Astrocyte (in vitro differentiated cells and primary cell): ENCODE data around the gene MIEF2. TPM values are rescaled to one million over a fixed set of nuclear protein-coding genes. Genes with fewer than 3 reads are reported as not detected.

Source experiments
- DNase-seq: peaks from one replicate; pipeline ENCODE4 v3.0.0-alpha.2; 2010; ENCODE audit warnings: low read depth
- FAIRE-seq: peaks from 2 replicates; lab custom pipeline; 2011; peaks lifted over from hg19 to GRCh38; lab: Jason Lieb, UNC
- H2AFZ ChIP-seq: 2 replicates; pipeline ENCODE4 v1.6.0; 2012; ENCODE audit warnings: low read depth, low read length, inconsistent platforms
- H3K27ac ChIP-seq: 2 replicates; pipeline ENCODE4 v1.5.1; 2011; ENCODE audit warnings: low read depth, low read length, inconsistent platforms
- H3K27me3 ChIP-seq: 2 replicates; pipeline ENCODE4 v1.6.0; 2011; ENCODE audit warnings: low read length, inconsistent platforms; ENCODE audit not compliant: insufficient read depth
- H3K36me3 ChIP-seq: 2 replicates; pipeline ENCODE4 v1.5.1; 2011; ENCODE audit warnings: low read length, inconsistent platforms; ENCODE audit not compliant: insufficient read depth
- H3K4me1 ChIP-seq: 2 replicates; pipeline ENCODE4 v1.5.1; 2011; ENCODE audit warnings: low read length, inconsistent platforms; ENCODE audit not compliant: insufficient read depth
- H3K4me2 ChIP-seq: 2 replicates; pipeline ENCODE4 v1.6.0; 2012; ENCODE audit warnings: low read length, inconsistent platforms
- H3K4me3 ChIP-seq: 2 replicates; pipeline ENCODE4 v1.5.1; 2011; ENCODE audit warnings: low read depth, mild to moderate bottlenecking, low read length, inconsistent platforms; ENCODE audit not compliant: insufficient read depth
- H3K79me2 ChIP-seq: 2 replicates; pipeline ENCODE4 v1.6.0; 2012; ENCODE audit warnings: mild to moderate bottlenecking, low read length, inconsistent platforms; ENCODE audit not compliant: insufficient read depth
- H3K9ac ChIP-seq: 2 replicates; pipeline ENCODE4 v1.6.0; 2012; ENCODE audit warnings: mild to moderate bottlenecking, low read length, inconsistent platforms
- H3K9me3 ChIP-seq: 2 replicates; pipeline ENCODE4 v1.5.1; 2012; ENCODE audit warnings: low read depth, mild to moderate bottlenecking, low read length, inconsistent platforms; ENCODE audit not compliant: insufficient read depth
- H4K20me1 ChIP-seq: 2 replicates; pipeline ENCODE4 v1.6.0; 2012; ENCODE audit warnings: low read length, inconsistent platforms; ENCODE audit not compliant: insufficient read depth
- H3K27ac Mint-ChIP-seq: one replicate; pipeline ENCODE4 v1.8.0; 2021; ENCODE audit warnings: mild to moderate bottlenecking, mixed read lengths; ENCODE audit not compliant: unreplicated experiment
- H3K27me3 Mint-ChIP-seq: one replicate; pipeline ENCODE4 v1.8.0; 2021; ENCODE audit warnings: low read depth, mixed read lengths; ENCODE audit not compliant: unreplicated experiment
- H3K36me3 Mint-ChIP-seq: one replicate; pipeline ENCODE4 v1.8.0; 2021; ENCODE audit warnings: low read depth, mixed read lengths; ENCODE audit not compliant: unreplicated experiment
- H3K4me1 Mint-ChIP-seq: one replicate; pipeline ENCODE4 v1.8.0; 2021; ENCODE audit warnings: low read depth, mixed read lengths; ENCODE audit not compliant: unreplicated experiment
- H3K4me3 Mint-ChIP-seq: one replicate; pipeline ENCODE4 v1.8.0; 2021; ENCODE audit warnings: mild to moderate bottlenecking, moderate library complexity, mixed read lengths; ENCODE audit not compliant: unreplicated experiment
- H3K9me3 Mint-ChIP-seq: one replicate; pipeline ENCODE4 v1.8.0; 2021; ENCODE audit warnings: mild to moderate bottlenecking, mixed read lengths; ENCODE audit not compliant: unreplicated experiment
- EZH2 ChIP-seq: IDR thresholded peaks from 2 replicates; pipeline ENCODE4 v1.6.1; 2012; ENCODE audit warnings: mild to moderate bottlenecking, low read length, inconsistent platforms; ENCODE audit not compliant: insufficient read depth
- total RNA-seq: library from RNA; stranded (reverse); gene quantifications from 2 replicates; pipeline ENCODE4 v1.2.1, GENCODE V29; 2021
- TF ChIP-seq, protein P1 (sequence below): IDR thresholded peaks from 2 replicates; pipeline ENCODE4 v1.5.1; 2011; ENCODE audit warnings: low read depth, mild to moderate bottlenecking, inconsistent platforms, low read length, moderate library complexity; ENCODE audit not compliant: insufficient read depth

Gene MIEF2
- total RNA-seq, 1 donor from 2014 or later, result 14.1 TPM

DNA sequence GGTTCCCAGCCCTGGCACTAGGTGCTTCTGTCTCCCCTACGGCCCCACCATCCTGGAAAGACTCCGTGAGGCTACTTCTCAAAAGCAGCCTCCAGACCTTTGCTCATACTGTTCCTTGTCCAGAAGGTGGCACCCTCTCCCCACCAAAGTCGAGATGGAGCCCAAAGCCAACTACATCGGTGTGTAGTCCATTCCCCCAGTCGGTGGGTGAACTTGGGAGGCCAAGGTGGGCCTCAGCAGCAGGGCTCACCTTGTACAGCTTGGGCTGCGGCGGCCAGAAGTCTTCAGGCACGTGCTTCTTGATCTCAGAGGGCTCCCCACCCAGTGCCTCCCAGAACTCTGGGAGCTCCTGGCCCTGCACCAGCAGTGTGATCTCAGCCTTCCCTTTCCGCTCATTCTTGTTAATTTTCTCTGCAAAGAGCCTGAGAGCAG is 12.1 kb upstream of the MIEF2 start:
- H3K27me3 ChIP-seq, result no peaks in the 10 kb centered on the region

DNA sequence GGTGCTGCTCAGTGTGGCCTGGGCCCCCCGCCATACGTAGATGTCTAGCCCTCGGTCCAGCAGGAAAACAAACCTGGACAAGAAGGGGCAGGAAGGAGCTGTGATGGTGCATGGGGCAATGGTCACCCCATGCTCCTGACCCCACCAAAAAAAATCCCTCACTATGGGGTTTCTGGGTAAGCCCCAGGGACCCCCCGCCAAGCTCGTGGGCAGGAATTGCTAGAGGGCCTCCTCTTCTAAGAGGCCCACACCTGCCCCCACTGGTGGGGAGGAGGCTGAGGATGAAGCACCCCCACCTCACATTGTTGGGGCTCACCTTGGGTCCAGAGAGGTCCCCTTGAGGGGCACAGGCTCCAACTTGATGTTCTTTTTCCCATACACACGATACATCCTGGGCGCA is 11.7 kb upstream of the MIEF2 start:
- no peak overlapping the region for H3K4me3 ChIP-seq
- no peak overlapping the region for H3K27ac ChIP-seq
- H3K9ac ChIP-seq, result no peak overlapping the region
- H3K27me3 ChIP-seq, result no peaks in the 10 kb centered on the region
- peaks cover 33% of the 10 kb centered on the region for H3K36me3 ChIP-seq
- Mint-ChIP-seq H3K36me3 (peaks cover 30% of the 10 kb centered on the region), H3K4me3 (no peak overlapping the region), H3K9me3 (no peaks in the 10 kb centered on the region), H3K27me3 (no peaks in the 10 kb centered on the region), H3K4me1 (peaks cover 5% of the 10 kb centered on the region), H3K27ac (no peak overlapping the region)
- peaks cover 7% of the 10 kb centered on the region for H3K4me1 ChIP-seq
- FAIRE-seq (no peak), DNase-seq (no peak)
- H3K79me2 ChIP-seq, result peaks cover 4% of the 10 kb centered on the region
- no peaks in the 10 kb centered on the region for H3K9me3 ChIP-seq
- H3K4me2 ChIP-seq, result no peak overlapping the region
- TF ChIP-seq, protein P1, sequence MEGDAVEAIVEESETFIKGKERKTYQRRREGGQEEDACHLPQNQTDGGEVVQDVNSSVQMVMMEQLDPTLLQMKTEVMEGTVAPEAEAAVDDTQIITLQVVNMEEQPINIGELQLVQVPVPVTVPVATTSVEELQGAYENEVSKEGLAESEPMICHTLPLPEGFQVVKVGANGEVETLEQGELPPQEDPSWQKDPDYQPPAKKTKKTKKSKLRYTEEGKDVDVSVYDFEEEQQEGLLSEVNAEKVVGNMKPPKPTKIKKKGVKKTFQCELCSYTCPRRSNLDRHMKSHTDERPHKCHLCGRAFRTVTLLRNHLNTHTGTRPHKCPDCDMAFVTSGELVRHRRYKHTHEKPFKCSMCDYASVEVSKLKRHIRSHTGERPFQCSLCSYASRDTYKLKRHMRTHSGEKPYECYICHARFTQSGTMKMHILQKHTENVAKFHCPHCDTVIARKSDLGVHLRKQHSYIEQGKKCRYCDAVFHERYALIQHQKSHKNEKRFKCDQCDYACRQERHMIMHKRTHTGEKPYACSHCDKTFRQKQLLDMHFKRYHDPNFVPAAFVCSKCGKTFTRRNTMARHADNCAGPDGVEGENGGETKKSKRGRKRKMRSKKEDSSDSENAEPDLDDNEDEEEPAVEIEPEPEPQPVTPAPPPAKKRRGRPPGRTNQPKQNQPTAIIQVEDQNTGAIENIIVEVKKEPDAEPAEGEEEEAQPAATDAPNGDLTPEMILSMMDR, result no peak
- TF ChIP-seq EZH2, result no peak
- peaks cover 77% of the 10 kb centered on the region for H4K20me1 ChIP-seq
- H2AFZ ChIP-seq, result no peak overlapping the region

More for the DNA sequence above, 12.1 kb upstream of the MIEF2 start:
- H3K9me3 Mint-ChIP-seq, result no peaks in the 10 kb centered on the region
- peaks cover 30% of the 10 kb centered on the region for H3K36me3 Mint-ChIP-seq
- Histone ChIP-seq H3K4me2 (no peak overlapping the region), H3K36me3 (peaks cover 33% of the 10 kb centered on the region), H3K4me1 (peaks cover 7% of the 10 kb centered on the region), H3K9me3 (no peaks in the 10 kb centered on the region), H3K79me2 (peaks cover 2% of the 10 kb centered on the region), H4K20me1 (peaks cover 77% of the 10 kb centered on the region), H3K27ac (no peak overlapping the region), H3K9ac (no peak overlapping the region), H2AFZ (no peak overlapping the region), H3K4me3 (no peak overlapping the region)
- H3K4me1 Mint-ChIP-seq, result peaks cover 5% of the 10 kb centered on the region
- TF ChIP-seq, protein P1, result peak; percentile 67
- no peak for TF ChIP-seq EZH2
- FAIRE-seq, result no peak
- peak overlapping the region; percentile 53 for H3K27ac Mint-ChIP-seq
- peak overlapping the region; percentile 54 for H3K4me3 Mint-ChIP-seq
- DNase-seq, result peak; percentile 38
- no peaks in the 10 kb centered on the region for H3K27me3 Mint-ChIP-seq

DNA sequence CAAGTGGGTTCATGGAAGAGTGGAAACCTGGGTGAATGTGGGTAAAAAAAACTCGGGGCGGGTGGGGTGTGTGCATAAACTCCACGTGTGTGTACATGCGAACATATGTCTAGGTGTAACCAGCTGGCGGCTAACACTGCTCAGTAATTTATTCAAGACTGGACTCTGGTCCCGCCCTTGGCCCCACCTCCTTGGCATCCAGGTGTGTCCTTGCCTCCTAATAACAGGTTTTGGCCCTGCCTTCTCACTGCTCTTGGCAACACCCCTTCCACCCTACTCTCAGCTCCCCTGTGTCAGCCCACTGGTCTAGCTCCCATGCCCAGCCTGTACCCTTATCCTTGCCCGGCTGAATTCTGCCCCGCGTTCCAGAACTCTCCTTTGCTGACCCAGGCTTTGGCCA is 10.2 kb upstream of the MIEF2 start:
- Histone ChIP-seq H3K27me3 (no peaks in the 10 kb centered on the region), H3K36me3 (peaks cover 31% of the 10 kb centered on the region), H3K27ac (no peak overlapping the region), H3K79me2 (peaks cover 11% of the 10 kb centered on the region), H3K4me1 (peaks cover 7% of the 10 kb centered on the region), H3K9me3 (no peaks in the 10 kb centered on the region), H3K4me2 (no peak overlapping the region), H3K4me3 (no peak overlapping the region), H4K20me1 (peaks cover 84% of the 10 kb centered on the region), H2AFZ (no peak overlapping the region), H3K9ac (no peak overlapping the region)
- H3K36me3 Mint-ChIP-seq, result peaks cover 30% of the 10 kb centered on the region
- no peaks in the 10 kb centered on the region for H3K9me3 Mint-ChIP-seq
- H3K27ac Mint-ChIP-seq, result no peak overlapping the region
- FAIRE-seq, result no peak
- no peak for TF ChIP-seq EZH2
- TF ChIP-seq, protein P1, result no peak
- no peak overlapping the region for H3K4me3 Mint-ChIP-seq
- H3K27me3 Mint-ChIP-seq, result no peaks in the 10 kb centered on the region
- H3K4me1 Mint-ChIP-seq, result peaks cover 5% of the 10 kb centered on the region
- no peak for DNase-seq
